ENCODE measurements around the gene LPCAT4. TPM values are rescaled to one million over a fixed set of nuclear protein-coding genes. Genes with fewer than 3 reads are reported as not detected.

The LPCAT4 gene
- total and polyA plus RNA-seq, 2 donors (not counting 3 experiments of a cell fraction or from before 2014, with no cell fraction given): 49.3 to 51.3 TPM

GRCh38 chr15:34336991-34337556 lies 29.9 kb downstream of the LPCAT4 start:
- DNase-seq (ENCODE audit: low read depth, low spot score) (no peak), FAIRE-seq (no peak)
- H3K36me3 ChIP-seq (ENCODE audit: control insufficient read depth in 2 of 2, extremely low read depth in 1 of 2, insufficient read depth in 2 of 2, low read length in 2 of 2): peaks cover 0 to 5% of the 10 kb centered on the region in 2 experiments
- TF ChIP-seq POLR2A (IDR thresholded peaks at IDR 0.05; ENCODE audit: low read depth, low read length) (no peak), CTCF (IDR thresholded peaks at IDR 0.05; ENCODE audit: extremely low read depth in 1 of 2, insufficient read depth in 1 of 2, low read depth in 1 of 2, low read length in 2 of 2) (no peak), JUN (IDR thresholded peaks at IDR 0.05; ENCODE audit: borderline replicate concordance, insufficient read depth, insufficient read length, low read depth) (no peak), GATA2 (IDR thresholded peaks at IDR 0.05; ENCODE audit: insufficient read depth, insufficient read length, low read depth, low read length) (no peak), MYC (IDR thresholded peaks at IDR 0.05; ENCODE audit: low read depth, low read length) (no peak), MAX (IDR thresholded peaks at IDR 0.05; ENCODE audit: insufficient read depth, insufficient read length) (no peak), EZH2 (IDR thresholded peaks at IDR 0.05; ENCODE audit: borderline replicate concordance, low read depth, low read length, severe bottlenecking) (no peak)
- BruUV-seq (replicated peaks): no TSS peak
- no peaks in the 10 kb centered on the region for H3K9me1 ChIP-seq (replicated peaks; ENCODE audit: control insufficient read depth, extremely low read depth, insufficient read depth, low read length)
- H3K27ac ChIP-seq (ENCODE audit: insufficient read depth, low read depth, low read length): peak overlapping the region; percentile 71
- POLR2A ChIA-PET: interaction anchor here (0.6 to 1.2 kb wide), 2 partner anchors 30 to 31 kb away, joined by 3 read pairs; partner anchors contain the start of gene LPCAT4
- peak overlapping the region; percentile 60 for H3K4me2 ChIP-seq (ENCODE audit: insufficient read depth, low read length)
- peak overlapping the region; percentile 69 for H3K9ac ChIP-seq (replicated peaks; ENCODE audit: extremely low read depth, insufficient read depth, low read length)
- CTCF ChIA-PET: interaction anchor here (0.6 to 2.2 kb wide), 9 partner anchors 18 to 227 kb away, joined by 3 to 10 read pairs (median 4); partner anchors contain the start of genes GOLGA8A, KATNBL1 and LPCAT4
- H3K79me2 ChIP-seq (ENCODE audit: control insufficient read depth, insufficient read depth, low read length): peaks cover 15% of the 10 kb centered on the region
- H3K4me1 ChIP-seq (ENCODE audit: control insufficient read depth, extremely low read depth, insufficient read depth, low read length): peaks cover 43% of the 10 kb centered on the region
- intact Hi-C loops (cut with micrococcal nuclease): loop anchor here (1.0 kb wide), 1 partner anchor 236 kb away; the partner anchor contains the start of gene EMC7
- no peaks in the 10 kb centered on the region for H3K27me3 ChIP-seq (ENCODE audit: control insufficient read depth in 2 of 2, insufficient read depth in 2 of 2, low read length in 2 of 2)
- no peaks in the 10 kb centered on the region for H3K9me3 ChIP-seq (replicated peaks; ENCODE audit: control insufficient read depth, insufficient read depth, low read length)
- dilution Hi-C loops (cut with MboI; ENCODE audit: extremely low pct_ligation_motif_present, low sequenced_read_pairs): no loop called here
- peak overlapping the region; percentile 54 to 83 (median 61) for H3K4me3 ChIP-seq (replicated peaks in 1 of 3; ENCODE audit: insufficient read depth in 1 of 3, low read depth in 1 of 3, low read length in 3 of 3)
- H2AFZ ChIP-seq (ENCODE audit: low read depth, low read length): peak overlapping the region; percentile 67
- no peaks in the 10 kb centered on the region for H4K20me1 ChIP-seq (replicated peaks; ENCODE audit: control insufficient read depth, extremely low read depth, insufficient read depth, low read length)

Data from endothelial cell of umbilical vein (primary cell).